ENCODE results near the gene RECK.
A peak's percentile ranks its signal among the peaks of the same experiment; 100 is the strongest.

RECK gene

DNA sequence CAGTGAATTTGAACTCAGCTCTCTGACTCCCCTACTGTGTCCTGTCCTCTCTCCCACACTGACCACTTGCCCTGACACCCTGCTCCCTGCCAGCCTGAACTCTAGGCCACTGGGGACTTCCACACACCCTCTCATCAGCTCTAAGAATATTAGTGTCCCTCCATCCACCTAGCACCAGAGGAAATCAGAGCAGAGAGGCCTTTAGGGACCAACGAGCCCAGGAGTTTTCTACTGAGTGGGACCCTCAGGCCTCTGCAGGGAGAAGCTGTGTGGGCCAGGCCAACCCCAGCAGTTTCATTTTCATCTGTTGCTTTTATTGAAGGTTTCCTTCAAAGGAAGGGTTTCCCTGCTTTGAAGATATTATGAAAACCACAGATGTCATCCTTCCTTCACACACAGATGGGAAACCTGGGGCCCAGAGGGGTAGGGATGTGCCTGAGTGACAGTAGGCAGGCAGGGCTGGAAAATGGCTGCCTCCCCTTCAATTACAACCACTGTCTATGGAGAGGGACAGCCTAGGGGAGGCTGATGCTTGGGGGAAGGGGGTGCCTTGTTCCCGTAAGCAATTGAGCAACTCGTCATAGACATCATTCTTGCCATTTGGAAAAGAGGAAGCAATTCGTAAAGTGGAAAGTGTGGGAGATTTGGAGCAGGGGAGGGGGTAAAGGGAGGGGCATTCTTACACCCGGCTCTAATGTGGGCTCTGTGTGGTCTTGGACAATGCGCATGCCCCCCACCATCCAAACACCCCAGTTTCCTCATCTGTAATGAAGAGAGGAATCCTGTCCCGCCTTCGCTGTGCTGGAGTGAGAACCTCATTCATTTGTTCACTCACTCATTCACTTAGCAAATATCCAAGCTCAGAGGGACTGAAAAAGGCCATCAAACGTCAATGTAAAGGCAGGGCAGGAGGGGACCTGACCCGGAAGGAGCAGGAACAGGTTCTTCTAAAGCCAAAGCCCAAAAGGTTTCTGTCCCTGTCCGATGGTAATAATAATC is 103.7 kb downstream of the RECK start:
- TF ChIP-seq, protein P1, sequence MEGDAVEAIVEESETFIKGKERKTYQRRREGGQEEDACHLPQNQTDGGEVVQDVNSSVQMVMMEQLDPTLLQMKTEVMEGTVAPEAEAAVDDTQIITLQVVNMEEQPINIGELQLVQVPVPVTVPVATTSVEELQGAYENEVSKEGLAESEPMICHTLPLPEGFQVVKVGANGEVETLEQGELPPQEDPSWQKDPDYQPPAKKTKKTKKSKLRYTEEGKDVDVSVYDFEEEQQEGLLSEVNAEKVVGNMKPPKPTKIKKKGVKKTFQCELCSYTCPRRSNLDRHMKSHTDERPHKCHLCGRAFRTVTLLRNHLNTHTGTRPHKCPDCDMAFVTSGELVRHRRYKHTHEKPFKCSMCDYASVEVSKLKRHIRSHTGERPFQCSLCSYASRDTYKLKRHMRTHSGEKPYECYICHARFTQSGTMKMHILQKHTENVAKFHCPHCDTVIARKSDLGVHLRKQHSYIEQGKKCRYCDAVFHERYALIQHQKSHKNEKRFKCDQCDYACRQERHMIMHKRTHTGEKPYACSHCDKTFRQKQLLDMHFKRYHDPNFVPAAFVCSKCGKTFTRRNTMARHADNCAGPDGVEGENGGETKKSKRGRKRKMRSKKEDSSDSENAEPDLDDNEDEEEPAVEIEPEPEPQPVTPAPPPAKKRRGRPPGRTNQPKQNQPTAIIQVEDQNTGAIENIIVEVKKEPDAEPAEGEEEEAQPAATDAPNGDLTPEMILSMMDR (IDR thresholded peaks at IDR 0.05; ENCODE audit: low read depth, low read length, missing control alignments) = no peak
- no peak for DNase-seq (ENCODE audit: extremely low read depth, low read depth)
- H3K4me3 ChIP-seq (replicated peaks; ENCODE audit: low read depth, low read length) = no peak overlapping the region

DNA sequence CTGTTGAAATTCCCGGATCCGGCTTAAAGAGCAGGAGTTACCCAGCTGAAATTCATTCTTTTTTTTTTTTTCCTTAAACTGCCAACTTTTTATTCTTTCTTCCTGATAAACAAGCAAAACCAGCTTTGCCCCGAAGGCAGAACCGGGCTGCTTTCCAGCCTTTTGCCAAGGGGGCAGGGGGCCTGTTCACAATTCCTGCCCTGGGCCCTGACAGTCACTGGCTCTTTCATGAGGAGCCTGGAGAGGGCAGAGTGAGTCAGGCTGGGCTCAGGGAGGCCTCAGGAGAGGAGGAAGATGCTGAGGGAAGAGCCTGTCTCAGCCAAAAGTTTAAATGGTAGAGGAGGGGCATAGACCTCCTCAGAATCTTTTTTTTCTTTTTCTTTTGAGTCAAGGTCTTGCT is 104.6 kb downstream of the RECK start:
- DNase-seq (ENCODE audit: extremely low read depth, low read depth) = no peak

DNA sequence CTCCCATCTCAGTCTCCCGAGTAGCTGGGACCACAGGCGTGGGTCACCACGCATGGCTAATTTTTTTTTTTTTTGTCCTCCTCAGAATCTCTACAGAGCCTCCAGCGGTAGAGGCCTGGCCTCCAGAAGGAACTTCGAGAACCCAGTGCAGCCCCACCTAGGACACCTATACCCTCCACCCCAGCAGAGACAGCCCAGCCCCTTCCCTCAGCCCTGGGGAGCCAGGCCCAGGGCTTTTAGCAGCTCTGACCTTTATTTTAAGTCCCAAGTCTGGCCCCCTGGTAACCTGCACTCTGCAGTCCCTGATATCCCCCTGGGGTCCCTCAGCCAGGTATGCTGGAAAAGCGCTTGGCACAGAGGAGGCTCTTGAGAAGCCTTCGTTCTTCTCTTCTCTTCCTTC is 105.0 kb downstream of the RECK start:
- no peak overlapping the region for H3K4me3 ChIP-seq (replicated peaks; ENCODE audit: low read depth, low read length)
- TF ChIP-seq, protein P1 (IDR thresholded peaks at IDR 0.05; ENCODE audit: low read depth, low read length, missing control alignments) = no peak
- DNase-seq (ENCODE audit: extremely low read depth, low read depth) = no peak

More for the DNA sequence above, 104.6 kb downstream of the RECK start:
- H3K4me3 ChIP-seq (replicated peaks; ENCODE audit: low read depth, low read length) = no peak overlapping the region
- TF ChIP-seq, protein P1 (IDR thresholded peaks at IDR 0.05; ENCODE audit: low read depth, low read length, missing control alignments) = peak; percentile 43

DNA sequence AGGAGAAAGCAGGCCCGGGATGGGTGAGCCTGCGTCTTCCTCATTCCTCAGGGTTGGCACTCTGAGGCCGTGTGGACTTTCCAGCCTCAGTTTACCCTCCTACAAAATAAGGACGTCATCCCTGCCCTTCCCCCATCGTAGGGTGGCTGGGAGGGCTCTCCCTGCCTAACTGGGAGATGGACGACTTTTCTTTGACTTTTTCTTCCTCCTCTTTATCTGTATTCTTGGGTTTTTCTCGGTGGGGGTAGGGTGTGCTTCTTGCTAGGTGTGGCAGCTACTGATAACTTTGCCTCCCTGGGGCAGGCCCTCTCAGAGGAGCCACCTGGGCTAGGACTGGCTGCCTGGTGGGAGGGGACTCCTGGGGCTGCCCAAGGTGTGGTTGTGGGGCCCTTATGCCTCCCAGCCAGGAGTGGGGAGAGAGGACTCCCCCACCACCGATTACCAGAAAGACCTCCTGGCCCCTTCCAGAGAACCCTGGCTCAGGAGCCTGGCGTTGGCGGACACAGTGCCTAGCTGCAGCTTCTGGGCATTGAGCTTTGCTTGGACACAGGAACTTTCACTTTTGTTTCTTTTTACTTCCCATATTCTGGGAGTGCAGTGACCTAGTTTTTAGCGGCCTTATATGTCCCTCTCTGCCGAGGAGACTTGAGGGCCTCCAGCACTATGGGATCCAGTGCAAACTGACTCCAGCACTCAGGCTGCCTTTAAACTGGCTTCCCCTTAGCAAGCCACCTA is 106.0 kb downstream of the RECK start:
- no peak for DNase-seq (ENCODE audit: extremely low read depth, low read depth)
- TF ChIP-seq, protein P1 (IDR thresholded peaks at IDR 0.05; ENCODE audit: low read depth, low read length, missing control alignments) = no peak
- H3K4me3 ChIP-seq (replicated peaks; ENCODE audit: low read depth, low read length) = no peak overlapping the region

DNA sequence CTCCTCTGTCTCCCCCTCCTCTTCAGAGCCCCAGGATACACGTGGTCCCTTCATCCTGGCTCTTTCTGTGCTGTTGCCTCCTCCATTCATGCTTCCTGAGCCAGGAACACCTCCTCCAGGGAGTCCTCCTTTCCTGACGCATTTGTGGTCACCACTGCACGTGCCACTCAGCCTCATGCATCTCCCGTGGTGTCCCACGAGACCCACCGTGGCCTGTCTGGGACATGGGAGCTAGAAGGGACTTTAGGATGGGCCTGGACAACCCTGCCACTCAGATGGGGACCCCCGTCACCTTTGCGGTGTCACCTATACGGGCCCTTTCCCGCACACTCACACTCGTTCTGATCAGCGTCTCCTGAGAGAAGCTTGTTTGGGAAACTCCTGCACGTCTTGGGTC is 106.5 kb downstream of the RECK start:
- H3K4me3 ChIP-seq (replicated peaks; ENCODE audit: low read depth, low read length) = no peak overlapping the region
- no peak for DNase-seq (ENCODE audit: extremely low read depth, low read depth)
- TF ChIP-seq, protein P1 (IDR thresholded peaks at IDR 0.05; ENCODE audit: low read depth, low read length, missing control alignments) = no peak

DNA sequence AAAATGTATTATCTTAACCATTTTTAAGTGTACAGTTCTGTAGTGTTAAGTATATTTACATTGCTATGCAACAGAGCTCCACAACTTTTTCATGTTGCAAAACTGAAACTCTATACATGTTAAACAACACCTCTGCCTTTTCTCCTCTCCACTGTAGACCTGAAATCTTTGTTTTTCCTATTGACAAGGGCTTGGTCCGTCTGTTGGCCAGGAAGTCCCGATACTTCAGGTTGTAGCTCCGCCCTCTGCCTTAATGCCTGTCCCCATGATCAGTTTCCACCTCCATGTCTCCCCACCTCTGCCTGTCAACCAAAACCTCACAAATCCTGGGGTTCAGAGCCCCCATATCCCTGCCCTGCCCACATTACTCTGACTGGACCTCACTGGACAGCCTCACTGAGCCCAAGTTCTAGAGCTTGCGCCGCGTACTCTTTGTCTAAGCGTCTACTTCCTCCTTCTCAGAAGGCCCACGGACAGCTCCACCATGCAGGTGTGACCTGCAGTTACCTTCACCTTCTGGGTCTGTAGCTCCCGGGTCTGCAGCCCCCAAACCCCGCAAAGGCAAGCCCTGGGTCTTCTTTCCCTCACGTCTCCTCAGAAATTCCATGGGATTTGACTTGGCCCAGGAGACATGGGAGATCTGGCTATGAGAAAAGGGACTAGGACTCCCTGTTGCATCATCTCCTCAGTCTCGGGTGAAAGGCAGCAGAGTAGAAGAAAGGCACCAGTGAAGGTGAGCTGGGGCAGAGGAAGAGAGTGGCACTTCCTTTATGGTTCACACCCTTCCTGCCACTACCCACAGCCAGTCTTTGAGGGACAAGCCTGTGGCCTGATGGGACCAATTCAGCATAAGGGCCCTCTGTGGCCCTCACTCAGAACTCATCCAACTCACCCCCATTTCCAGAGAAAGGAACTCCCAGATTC is 107.9 kb downstream of the RECK start:
- DNase-seq (ENCODE audit: extremely low read depth, low read depth) = no peak
- H3K4me3 ChIP-seq (replicated peaks; ENCODE audit: low read depth, low read length) = no peak overlapping the region
- TF ChIP-seq, protein P1 (IDR thresholded peaks at IDR 0.05; ENCODE audit: low read depth, low read length, missing control alignments) = no peak
